Stimulated activated CD8-positive, alpha-beta memory T cell treated with anti-CD3 and anti-CD28 coated beads, Interleukin-7, amount 100 ng/mL, for 48 hours (primary cell): ENCODE data around the gene TERC.
A peak's percentile ranks its signal among the peaks of the same experiment; 100 is the strongest.
"Not testable (repeated sequence)": the region's sequence is repeated elsewhere in the genome, so short reads cannot be mapped to it uniquely, and the experiment has no call there.

Experiments used
- DNase-seq, 2 donors: peaks; one replicate each; pipeline ENCODE4 v3.0.0-alpha.2; 2020; ENCODE audit warnings: low read depth in 1 of 2; ENCODE audit errors: extremely low read depth in 1 of 2

The TERC gene

DNA sequence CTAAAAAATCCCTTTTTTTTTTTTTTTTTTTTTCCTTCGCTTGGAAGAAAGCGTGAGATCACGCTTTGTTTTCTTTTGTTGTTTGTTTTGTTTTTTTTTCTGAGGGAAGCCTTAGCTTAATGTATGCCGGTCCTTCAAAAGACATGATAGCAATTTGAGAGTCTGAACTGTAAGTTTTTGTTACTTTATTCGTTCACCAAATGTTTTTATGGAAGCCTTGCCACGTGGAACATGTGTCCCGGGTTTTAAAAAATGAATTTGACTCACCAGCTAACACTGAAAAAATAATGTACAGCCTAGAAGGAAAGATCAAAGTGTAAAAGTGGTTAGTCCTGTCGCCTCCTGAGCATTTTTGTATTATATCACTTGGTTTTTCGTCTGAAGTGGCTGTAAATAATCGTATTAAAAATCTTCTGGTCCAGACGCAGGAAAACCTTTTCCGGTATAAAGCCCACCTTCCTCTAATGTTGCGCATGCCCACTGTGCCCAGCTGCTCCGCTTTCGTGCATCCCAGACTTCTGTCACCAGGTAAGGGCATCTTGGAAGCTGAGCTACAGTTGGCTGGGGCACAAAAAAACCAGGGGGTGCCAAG, 7.5 kb upstream of the TERC start:
- DNase-seq: peak in 1 of 2 donors; percentile 53

DNA sequence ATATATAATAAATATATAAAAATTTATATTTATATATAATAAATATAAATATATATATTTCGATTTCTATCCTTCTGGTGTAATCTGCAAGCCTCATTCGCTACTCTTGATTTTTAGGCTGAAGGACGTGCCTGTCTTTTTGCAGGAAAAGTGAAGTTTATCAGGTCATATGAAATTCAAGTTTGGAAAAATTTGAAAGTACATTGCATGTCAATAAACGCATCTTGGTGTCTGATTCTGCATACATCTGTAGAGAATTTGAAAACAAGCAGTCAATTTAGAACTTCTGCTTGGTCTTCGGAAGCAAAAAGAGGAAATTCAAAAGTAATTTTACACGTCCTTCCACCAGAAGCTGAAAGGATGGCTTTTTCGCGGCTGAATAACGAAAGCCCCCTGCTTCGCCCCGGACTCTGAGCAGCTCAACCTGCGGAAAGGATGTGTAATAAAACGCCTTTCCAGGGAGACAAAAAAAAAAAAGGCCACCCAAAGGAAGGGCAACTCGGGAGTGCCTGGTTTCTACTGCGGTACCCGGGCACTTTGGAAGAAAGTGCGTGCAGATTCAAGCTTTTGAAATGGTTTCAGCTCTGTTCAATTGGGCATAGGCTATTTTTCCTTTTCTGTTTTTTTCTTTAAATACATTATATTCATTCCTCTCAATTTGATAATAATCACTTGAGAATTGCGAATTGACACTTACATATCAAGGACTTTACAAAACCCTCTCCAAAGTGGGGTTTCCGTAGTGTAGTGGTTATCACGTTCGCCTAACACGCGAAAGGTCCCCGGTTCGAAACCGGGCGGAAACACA, 6.8 kb upstream of the TERC start:
- peak in 1 of 2 donors; percentile 18 for DNase-seq

DNA sequence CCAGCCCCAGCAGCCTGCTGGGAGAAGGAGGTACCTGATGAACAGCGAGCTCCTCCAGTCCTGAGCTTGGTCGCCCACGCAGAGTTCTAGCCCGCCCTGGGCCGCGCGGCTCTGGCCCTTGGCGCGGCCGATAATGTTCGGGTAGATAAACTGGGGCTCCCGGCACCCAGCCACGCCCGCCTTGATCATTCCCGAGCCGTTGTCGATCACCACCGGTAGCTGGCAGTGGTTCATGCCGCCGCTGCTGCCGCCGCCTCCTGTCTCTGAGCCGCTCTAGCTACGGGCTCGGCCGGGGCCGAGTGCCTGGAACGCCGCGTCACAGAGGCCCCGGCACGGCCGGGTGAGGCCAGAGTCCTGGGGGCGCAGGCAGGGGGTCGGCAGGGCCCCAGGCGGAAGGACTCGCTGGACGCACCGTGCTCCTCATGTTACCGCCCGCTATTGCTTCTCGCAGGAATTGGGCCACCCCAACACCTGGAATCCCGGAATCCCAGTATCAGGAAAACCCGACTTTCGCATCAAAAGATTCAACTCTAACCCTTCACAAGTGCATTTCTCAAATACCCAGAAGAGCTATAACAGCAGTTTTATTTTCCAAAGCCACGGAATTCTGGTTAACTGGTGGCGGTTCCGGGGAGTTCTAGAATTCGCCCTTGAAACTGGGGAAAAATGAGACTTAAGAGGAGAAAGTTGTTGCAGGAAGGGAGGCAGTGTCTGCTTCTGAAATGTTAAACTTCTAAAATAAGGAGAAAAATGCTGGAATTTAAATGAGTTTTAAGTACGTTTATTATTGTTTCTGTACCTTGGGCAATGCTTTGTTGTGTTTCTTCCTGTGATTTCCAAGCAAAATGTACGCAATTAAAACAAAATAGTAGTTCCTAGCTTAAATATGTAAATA, 4.7 kb upstream of the TERC start, which contains the start of gene ACTRT3:
TSS of gene ACTRT3 (minus strand) at position 275 of the 895 bp plus-strand sequence. CDS start at position 234, 41 bp downstream.
- DNase-seq: peak; percentile 45 to 60

DNA sequence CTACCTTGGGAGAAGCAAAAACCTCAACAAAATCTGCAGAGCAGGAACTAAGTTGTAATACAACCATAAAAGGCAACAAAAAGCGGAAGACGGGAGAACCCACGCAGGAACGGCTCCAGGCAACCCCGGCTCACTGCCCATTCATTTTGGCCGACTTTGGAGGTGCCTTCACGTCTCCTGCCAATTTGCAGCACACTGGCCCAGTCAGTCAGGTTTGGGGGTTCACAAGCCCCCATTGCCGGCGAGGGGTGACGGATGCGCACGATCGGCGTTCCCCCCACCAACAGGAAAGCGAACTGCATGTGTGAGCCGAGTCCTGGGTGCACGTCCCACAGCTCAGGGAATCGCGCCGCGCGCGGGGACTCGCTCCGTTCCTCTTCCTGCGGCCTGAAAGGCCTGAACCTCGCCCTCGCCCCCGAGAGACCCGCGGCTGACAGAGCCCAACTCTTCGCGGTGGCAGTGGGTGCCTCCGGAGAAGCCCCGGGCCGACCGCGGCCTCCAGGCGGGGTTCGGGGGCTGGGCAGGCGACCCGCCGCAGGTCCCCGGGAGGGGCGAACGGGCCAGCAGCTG, 463 bp downstream of the TERC start:
- peak; percentile 40 to 48 for DNase-seq

DNA sequence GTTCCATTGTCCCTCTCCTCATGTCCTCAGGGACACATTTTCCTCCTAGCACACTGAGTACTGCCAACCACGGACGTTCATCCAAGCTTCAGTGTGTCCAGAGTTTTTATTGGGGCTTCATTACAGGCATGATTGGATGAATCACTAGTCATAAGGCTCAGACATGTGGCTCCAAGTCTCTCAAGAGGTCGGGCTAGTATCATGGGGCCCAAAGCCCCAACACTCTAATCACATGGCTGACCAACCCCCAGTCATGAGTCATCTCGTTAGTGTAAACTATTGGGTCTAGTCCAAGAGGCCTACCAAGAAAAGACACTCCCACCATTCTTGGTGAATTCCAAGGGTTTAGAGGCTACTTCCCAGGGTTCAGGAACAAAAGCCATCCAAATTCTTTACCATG, 4.4 kb downstream of the TERC start:
- no peak for DNase-seq

DNA sequence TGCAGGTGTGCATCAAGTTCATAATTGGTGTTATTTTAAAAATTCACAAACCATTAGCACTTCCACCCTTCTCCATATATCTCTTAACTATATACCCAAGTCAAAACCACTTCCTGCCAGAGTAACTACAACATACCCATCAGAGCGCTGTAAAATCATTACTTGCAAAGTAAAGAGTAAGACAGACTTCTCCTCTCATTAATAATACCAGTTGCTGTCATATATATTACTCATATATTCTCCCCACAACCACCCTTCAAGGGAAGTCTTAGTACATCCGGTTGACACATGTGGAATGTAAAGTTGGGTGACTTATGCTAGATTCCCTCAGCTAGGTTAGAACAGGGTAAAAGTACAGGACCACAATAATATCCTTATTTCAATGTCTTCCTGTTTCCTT, 5.6 kb downstream of the TERC start:
- DNase-seq: no peak

DNA sequence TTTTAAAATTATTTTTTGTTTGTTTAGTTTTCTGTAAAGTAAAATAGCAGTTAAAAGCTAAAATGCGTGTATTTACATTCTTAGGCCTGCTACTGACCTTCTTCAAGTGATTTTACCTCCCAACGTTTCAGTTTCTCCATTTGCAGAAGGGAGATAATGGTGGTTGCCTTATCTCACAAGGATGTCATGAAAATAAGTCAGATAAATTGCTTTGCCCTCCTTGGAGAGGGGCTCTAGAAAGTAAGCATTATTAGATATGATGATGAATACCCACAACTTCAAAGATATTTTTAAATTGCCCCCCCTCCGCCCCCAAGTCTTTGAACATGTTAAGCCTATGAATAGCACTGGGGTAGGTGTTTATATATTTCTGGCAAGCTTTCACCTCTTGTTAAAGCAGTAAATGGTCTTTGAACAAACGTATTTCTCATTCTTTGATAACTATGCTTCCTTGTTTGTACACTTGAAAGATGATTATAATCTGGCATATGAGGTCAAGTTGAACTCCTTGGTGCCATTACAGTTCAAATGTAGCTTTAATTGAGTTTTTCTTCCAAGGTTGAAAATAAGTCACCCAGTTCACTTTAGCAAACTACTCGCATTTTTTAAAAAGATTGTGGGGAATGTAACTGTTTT, 6.4 kb downstream of the TERC start:
- DNase-seq: no peak

DNA sequence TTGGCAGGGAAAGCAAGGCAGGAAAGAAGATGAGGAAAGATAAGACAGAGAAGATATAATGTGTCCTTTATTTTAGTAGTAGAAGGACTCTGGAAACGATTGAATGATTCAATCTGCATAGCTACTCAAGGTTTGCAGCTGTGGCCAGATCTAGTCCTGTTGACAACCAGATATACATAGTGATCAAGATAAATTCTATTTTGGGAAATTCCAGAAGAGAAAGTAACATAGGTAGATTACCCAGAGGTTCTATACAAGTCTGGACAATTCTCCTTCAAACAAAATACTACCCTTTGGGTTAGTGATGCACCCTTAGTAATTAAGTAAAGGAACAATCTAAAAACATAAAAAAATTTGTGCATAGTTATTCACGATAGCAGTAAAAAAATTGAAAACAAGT, 9.4 kb downstream of the TERC start:
- DNase-seq: no peak

DNA sequence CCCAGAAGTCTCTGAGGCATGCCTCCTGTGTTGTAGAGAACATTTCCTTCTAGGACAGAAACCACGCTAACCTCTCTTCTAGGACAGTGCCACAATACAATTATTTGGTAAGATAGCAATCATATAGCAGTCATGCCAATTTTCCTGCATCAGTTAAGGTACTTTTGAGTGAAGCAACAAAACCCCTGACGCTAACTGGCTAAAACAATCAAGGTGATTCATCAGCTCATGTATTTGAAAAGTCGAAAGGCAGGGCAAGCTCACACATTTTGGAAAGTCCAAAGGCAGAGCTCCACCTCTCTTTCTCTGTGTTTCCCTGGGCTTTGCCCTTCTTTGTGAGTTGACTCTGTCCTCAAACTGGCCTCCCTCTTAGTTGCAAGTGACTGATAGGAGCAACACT, 10.1 kb downstream of the TERC start:
- DNase-seq: no peak

DNA sequence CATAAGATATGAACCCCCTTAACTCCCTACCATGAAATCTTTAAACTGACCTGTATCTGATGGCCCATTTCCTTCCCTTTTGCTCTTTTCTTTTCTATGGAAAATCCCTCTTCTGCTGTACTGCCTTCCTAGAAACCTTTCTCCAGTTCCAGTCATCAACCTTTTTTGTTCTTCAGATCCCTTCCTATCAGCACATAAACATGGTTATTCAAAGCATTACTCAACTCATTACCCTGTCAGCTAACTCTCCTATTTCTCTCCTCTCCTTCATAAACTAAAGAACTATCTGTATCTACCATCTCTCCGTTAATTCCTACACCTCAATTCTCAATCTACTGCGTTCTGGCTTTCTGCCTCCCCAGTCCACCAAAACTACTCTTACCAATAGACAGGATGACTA, 13.0 kb downstream of the TERC start:
- no peak for DNase-seq

DNA sequence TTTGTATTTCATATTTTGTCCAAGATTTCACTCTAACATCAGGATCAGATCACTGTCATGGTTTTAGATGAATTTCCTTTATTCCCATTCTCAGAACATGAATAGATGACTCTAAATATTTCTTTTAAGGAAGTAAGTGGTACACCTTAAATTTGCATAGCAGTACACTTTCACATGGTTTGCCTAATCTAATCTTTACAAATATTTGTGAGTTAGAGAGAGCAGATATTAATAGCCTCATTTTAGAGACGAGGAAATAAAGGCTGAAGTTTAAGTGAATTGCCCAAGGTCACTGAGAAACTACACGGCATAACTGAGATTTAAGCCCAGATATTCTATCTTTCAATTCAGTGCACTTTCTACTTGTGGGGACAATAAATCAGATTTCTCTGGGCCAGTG, 14.2 kb downstream of the TERC start:
- DNase-seq: no peak

DNA sequence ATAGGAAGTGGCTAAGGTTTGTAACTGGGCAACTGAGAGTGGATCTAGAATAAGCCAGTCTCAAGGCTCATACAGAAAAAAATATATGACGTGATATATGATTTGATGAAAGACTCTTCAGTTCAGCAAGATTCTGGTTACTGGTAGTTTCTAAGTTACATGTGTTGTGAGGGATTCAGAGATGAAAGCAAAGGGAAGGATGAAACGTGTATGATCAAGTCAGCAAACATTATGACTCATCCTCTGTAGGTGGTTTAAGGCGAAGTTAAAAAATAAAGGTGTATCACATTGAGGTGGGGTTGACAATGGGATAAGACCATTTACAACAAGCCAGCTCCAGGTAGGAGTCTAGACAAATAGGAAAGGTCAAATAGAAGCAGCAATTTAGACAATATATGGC, 16.2 kb downstream of the TERC start:
- no peak for DNase-seq

DNA sequence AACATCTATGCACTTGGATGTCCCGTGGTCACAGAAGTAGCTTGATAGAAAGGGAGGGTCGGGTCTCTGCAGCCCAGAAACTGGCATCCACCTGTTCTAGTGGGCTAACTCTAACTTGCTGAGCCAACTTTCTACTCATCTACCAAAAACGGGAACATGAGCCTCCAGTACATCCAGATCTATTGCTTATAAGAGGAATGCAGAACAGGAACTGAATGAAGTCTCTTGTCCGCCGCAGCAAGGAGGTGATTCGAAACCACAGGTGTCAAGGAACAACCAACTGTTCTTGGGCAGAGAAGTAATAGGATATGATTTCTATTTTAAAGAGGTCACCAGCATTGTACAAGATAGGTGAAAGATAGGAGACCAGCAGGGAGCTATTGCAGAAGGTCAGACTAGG, 17.9 kb downstream of the TERC start:
- DNase-seq: no peak

DNA sequence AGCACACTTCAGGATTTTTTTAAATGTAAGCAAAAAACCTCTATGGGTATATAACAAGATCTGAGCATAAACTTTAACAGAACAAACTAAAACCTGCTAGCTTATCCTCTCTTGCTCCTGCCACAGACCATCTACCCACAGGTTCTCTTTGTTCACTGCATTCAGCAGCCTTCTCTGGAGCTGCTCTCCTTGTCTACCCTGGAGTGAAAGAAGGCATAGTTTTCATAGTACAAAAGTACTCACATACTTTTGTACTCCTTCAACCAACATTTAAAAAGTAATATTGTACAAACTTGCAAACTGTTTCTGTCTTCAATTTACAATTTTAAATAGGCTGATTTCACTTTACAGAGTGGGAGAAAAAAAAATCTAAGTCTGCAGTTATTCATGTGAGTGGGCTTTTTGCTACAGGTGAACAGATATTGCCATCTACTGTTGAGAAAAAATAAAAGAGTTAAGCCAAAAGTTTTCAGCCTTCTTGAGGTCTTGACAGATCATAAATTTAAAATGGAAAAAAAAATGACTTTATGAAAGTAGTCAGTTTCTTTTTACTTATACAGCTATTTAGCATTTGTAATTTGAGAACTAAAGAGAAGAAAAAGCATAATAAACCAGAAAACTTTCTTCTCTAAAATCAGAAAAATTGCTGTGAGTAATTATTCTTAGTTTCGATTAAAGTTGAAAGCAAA, 20.4 kb downstream of the TERC start:
- DNase-seq: no peak

DNA sequence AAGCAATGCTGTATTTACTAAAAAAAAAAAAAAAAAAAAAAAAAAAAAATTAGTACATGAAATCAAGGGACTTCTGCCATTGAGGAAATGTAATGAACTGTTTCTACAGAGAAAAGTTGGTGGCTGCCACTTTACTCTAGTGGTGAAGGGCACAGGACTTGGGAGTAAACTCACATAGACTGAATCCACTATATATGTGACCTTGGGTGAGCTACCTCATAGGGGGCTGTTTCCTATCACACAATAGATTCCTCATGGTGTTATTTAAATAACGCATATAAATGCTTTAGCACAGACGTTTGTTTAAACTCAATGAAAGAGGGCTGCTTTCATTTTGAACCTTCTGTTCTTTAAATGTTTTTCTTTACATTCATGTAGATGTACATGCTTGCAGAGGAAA, 25.8 kb downstream of the TERC start:
- no peak for DNase-seq

DNA sequence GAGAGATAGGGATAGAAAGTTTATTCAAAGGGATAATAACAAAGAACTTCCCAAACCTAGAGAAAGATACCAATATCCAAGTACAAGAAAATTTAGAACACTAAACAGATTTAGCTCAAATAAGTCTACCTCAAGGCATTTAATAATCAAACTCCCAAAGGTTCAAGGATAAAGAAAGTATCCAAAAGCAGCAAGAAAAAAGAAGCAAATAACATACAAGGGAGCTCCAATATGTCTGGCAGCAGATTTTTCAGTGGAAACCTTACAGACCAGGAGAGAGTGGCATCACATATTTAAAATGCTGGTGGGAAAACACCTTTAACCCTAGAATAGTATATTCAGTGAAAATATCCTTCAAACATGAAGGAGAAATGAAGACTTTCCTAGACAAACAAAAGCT, 33.0 kb downstream of the TERC start:
- DNase-seq: not testable (repeated sequence)

DNA sequence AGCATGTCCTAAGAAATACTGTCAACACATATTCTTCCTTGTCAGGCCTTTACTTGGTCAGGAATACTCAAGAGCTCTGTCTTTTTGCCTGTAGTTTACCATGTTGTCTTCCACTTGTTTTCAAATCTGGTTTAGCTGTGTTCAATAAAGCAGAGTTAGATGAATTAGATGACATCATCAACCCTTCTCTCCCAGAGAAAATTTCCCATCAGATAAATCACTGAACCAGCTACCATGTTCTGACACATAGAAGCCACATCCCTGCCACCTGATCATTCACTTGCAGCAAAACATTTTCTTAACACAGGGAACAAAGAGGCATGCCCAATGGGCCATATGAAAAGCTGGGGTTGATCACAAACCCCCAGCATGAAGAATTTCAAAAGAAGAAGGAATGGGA, 42.1 kb downstream of the TERC start:
- DNase-seq: no peak

DNA sequence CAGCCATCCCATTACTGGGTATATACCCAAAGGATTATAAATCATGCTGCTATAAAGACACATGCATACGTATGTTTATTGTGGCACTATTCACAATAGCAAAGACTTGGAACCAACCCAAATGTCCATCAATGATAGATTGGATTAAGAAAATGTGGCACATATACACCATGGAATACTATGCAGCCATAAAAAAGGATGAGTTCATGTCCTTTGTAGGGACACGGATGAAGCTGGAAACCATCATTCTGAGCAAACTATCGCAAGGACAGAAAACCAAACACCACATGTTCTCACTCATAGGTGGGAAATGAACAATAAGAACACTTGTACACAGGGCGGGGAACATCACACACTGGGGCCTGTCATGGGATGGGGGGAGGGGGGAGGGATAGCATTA, 46.4 kb downstream of the TERC start:
- DNase-seq: not testable (repeated sequence)
